HG03045 (cell line): ENCODE results near the gene MLLT10.
"Not testable (repeated sequence)": the region's sequence is repeated elsewhere in the genome, so short reads cannot be mapped to it uniquely, and the experiment has no call there.

Experiments used
- ATAC-seq: cut with Tn5 transposase; IDR thresholded peaks from one replicate; pipeline ENCODE4 v1.9.1; 2021; ENCODE audit warnings: mild to moderate bottlenecking, moderate library complexity; ENCODE audit not compliant: unreplicated experiment

The MLLT10 gene

GRCh38 chr10:21628645-21629044 lies 94.6 kb downstream of the MLLT10 start:
- not testable (repeated sequence) for ATAC-seq

GRCh38 chr10:21634599-21635365 lies 100.8 kb downstream of the MLLT10 start:
- ATAC-seq = no peak

GRCh38 chr10:21637795-21638194 lies 103.8 kb downstream of the MLLT10 start:
- ATAC-seq = no peak

- ATAC-seq = no peak
These were observed 104.6 kb downstream of the MLLT10 start for GRCh38 chr10:21638681-21639080.

- ATAC-seq = no peak
These were observed 114.0 kb downstream of the MLLT10 start for GRCh38 chr10:21648040-21648439.

GRCh38 chr10:21649454-21649872 lies 115.4 kb downstream of the MLLT10 start:
- ATAC-seq = no peak

- ATAC-seq = no peak
These were observed 116.3 kb downstream of the MLLT10 start for GRCh38 chr10:21650353-21650752.

GRCh38 chr10:21655236-21655635 lies 121.2 kb downstream of the MLLT10 start:
- ATAC-seq = no peak

- no peak for ATAC-seq
These were observed 121.7 kb downstream of the MLLT10 start for GRCh38 chr10:21655687-21656086.

GRCh38 chr10:21661087-21661486 lies 127.1 kb downstream of the MLLT10 start:
- no peak for ATAC-seq

- ATAC-seq = no peak
These were observed 127.9 kb downstream of the MLLT10 start for GRCh38 chr10:21661935-21662334.

GRCh38 chr10:21662635-21663034 lies 128.6 kb downstream of the MLLT10 start:
- ATAC-seq = no peak

- ATAC-seq = no peak
These were observed 134.8 kb downstream of the MLLT10 start for GRCh38 chr10:21668831-21669230.

GRCh38 chr10:21670391-21670790 lies 136.4 kb downstream of the MLLT10 start:
- no peak for ATAC-seq

GRCh38 chr10:21673668-21674067 lies 139.6 kb downstream of the MLLT10 start:
- ATAC-seq = no peak

GRCh38 chr10:21675157-21675796 lies 141.2 kb downstream of the MLLT10 start:
- ATAC-seq = no peak

- ATAC-seq = no peak
These were observed 143.5 kb downstream of the MLLT10 start for GRCh38 chr10:21677551-21677950.

- ATAC-seq = no peak
These were observed 147.1 kb downstream of the MLLT10 start for GRCh38 chr10:21681156-21681555.

- no peak for ATAC-seq
These were observed 153.4 kb downstream of the MLLT10 start for GRCh38 chr10:21687266-21688008.

- ATAC-seq = no peak
These were observed 153.9 kb downstream of the MLLT10 start for GRCh38 chr10:21688009-21688332.

- ATAC-seq = no peak
These were observed 154.8 kb downstream of the MLLT10 start for GRCh38 chr10:21688870-21689269.

GRCh38 chr10:21689881-21690280 lies 155.8 kb downstream of the MLLT10 start:
- no peak for ATAC-seq
